ENCODE data around the gene LRRC15. TPM values are rescaled to one million over a fixed set of nuclear protein-coding genes. Genes with fewer than 3 reads are reported as not detected.

Gene LRRC15
- total and polyA plus RNA-seq, 8 donors: 0.02 to 0.25 (median 0.08) TPM; not detected in 1

DNA sequence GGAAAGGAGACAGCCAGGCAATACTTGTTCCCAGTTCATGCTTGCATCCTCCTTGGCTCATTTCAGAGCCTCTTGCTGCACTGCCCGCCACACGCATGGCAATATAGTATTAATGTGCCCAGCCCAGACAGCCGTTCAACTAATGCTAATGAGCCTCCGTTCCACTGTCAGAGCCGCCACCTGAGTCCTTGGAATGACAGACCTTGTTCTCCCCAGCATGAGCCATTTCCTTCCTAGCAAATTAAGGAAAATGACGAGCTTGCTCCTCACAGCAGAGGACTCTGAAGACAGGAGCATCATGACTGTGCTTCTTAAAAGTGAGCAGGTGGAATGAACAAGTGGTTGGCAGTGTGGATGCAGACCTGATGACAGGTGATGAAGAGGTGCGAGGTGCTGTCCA is 10.8 kb upstream of the LRRC15 start:
- FAIRE-seq (no peak), ATAC-seq (no peak), DNase-seq (no peak)
- no peaks in the 10 kb centered on the region for H3K9me3 ChIP-seq
- TF ChIP-seq, protein P1, sequence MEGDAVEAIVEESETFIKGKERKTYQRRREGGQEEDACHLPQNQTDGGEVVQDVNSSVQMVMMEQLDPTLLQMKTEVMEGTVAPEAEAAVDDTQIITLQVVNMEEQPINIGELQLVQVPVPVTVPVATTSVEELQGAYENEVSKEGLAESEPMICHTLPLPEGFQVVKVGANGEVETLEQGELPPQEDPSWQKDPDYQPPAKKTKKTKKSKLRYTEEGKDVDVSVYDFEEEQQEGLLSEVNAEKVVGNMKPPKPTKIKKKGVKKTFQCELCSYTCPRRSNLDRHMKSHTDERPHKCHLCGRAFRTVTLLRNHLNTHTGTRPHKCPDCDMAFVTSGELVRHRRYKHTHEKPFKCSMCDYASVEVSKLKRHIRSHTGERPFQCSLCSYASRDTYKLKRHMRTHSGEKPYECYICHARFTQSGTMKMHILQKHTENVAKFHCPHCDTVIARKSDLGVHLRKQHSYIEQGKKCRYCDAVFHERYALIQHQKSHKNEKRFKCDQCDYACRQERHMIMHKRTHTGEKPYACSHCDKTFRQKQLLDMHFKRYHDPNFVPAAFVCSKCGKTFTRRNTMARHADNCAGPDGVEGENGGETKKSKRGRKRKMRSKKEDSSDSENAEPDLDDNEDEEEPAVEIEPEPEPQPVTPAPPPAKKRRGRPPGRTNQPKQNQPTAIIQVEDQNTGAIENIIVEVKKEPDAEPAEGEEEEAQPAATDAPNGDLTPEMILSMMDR (IDR thresholded peaks at IDR 0.05): no peak
- no peak overlapping the region for H3K4me3 ChIP-seq
- 68 to 81% methylated on average over 7 of the region's 7 CpGs for WGBS, 2 donors
- no peak overlapping the region for H3K27ac ChIP-seq
- H3K4me1 ChIP-seq: no peaks in the 10 kb centered on the region
- H3K27me3 ChIP-seq: no peaks in the 10 kb centered on the region
- no peaks in the 10 kb centered on the region for H3K36me3 ChIP-seq
- intact Hi-C loops (cut with DNase I): no loop called here

DNA sequence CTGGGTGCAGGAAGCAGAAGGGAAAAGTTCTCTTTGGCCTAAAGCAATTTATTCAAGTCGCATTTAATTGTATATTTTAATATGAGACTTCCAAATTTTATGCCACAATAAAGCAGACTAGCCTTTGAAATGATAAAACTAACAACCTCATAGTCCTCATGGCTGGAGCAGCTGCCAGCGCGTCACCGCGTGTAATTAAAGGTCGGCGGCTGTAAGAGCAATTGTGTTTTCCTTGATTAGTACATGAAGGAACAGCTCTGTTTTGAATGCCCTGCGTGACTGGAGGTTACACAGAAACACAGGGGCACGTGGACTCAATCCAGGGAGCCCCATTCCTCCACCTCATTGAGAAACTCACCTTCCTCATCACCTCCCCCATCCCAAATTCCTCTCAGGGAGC is 10.1 kb upstream of the LRRC15 start:
- DNase-seq (no peak), FAIRE-seq (no peak), ATAC-seq (no peak)
- no peak overlapping the region for H3K4me3 ChIP-seq
- no peak overlapping the region for H3K27ac ChIP-seq
- WGBS, 2 donors: 76 to 81% methylated on average over 9 of the region's 9 CpGs
- H3K27me3 ChIP-seq: no peaks in the 10 kb centered on the region
- H3K9me3 ChIP-seq: no peaks in the 10 kb centered on the region
- H3K4me1 ChIP-seq: no peaks in the 10 kb centered on the region
- no peaks in the 10 kb centered on the region for H3K36me3 ChIP-seq
- TF ChIP-seq, protein P1 (IDR thresholded peaks at IDR 0.05): no peak
- intact Hi-C loops (cut with DNase I): no loop called here

DNA sequence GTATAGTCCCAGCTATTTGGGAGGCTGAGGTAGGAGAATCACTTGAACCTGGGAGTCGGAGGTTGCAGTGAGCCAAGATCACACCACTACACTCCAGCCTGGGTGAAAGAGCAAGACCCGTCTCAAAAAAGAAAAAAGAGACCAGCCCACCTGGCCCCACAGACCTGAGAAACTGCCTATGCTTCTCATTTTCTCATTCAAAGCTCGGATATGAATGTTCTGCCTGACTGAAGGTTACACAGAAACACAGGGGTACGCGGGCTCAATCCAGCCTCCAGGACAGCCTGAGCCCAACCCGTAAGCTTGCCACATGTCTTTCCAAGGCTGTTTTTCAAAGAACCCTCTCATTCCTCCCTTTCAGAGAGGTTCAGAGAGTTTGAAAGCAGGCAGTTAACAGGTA is 9.7 kb upstream of the LRRC15 start:
- DNase-seq (no peak), ATAC-seq (no peak), FAIRE-seq (no peak)
- no peak overlapping the region for H3K27ac ChIP-seq
- 81 to 88% methylated on average over 6 of the region's 6 CpGs for WGBS, 2 donors
- intact Hi-C loops (cut with DNase I): no loop called here
- H3K9me3 ChIP-seq: no peaks in the 10 kb centered on the region
- H3K4me1 ChIP-seq: no peaks in the 10 kb centered on the region
- no peak overlapping the region for H3K4me3 ChIP-seq
- no peaks in the 10 kb centered on the region for H3K36me3 ChIP-seq
- TF ChIP-seq, protein P1 (IDR thresholded peaks at IDR 0.05): no peak
- no peaks in the 10 kb centered on the region for H3K27me3 ChIP-seq

DNA sequence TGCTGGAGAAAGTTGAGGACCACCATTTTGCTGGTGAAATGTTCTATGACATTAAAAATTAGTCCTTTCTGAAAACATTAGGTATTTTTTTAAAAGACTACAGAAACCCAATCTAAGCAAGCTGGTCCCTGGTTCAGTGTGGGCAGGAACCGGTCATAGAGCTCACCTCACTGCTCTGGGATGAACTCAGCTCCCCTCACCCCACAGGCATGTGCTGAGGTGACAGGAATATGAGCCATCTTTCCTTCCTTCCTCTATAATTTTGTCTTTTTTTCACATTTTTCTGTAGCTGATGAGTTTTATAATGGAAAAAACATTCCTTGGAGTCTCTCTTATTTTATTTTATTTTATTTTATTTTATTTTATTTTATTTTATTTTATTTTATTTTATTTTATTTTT is 8.2 kb upstream of the LRRC15 start:
- H3K9me3 ChIP-seq: no peaks in the 10 kb centered on the region
- ATAC-seq (no peak), FAIRE-seq (no peak), DNase-seq (no peak)
- H3K4me3 ChIP-seq: no peak overlapping the region
- no peaks in the 10 kb centered on the region for H3K27me3 ChIP-seq
- no peaks in the 10 kb centered on the region for H3K4me1 ChIP-seq
- intact Hi-C loops (cut with DNase I): no loop called here
- TF ChIP-seq, protein P1 (IDR thresholded peaks at IDR 0.05): no peak
- H3K36me3 ChIP-seq: no peaks in the 10 kb centered on the region
- H3K27ac ChIP-seq: no peak overlapping the region
- WGBS, 2 donors: 88 to 89% methylated on average over 1 of the region's 1 CpG

DNA sequence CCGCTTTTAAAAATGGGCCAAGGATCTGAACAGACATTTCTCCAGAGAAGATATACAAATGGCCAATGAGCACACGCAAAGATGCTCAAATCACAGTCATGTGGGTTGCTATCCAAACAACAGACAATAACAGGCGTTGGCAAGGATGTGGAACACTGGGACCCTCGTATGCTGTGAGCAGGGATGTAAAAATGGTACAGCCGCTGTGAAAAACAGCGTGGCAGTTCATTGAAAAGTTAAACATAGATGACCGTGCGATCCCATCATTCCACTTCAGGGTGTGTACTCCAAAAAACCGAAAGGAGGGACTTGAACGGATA is 6.7 kb upstream of the LRRC15 start:
- FAIRE-seq: no peak
- intact Hi-C loops (cut with DNase I): no loop called here
- TF ChIP-seq, protein P1 (IDR thresholded peaks at IDR 0.05): no peak

More for the DNA sequence above, 6.7 kb upstream of the LRRC15 start:
- ATAC-seq (no peak), DNase-seq (no peak)
- Histone ChIP-seq H3K27ac (no peak overlapping the region), H3K9me3 (no peaks in the 10 kb centered on the region), H3K4me3 (no peak overlapping the region), H3K27me3 (no peaks in the 10 kb centered on the region), H3K36me3 (no peaks in the 10 kb centered on the region), H3K4me1 (no peaks in the 10 kb centered on the region)
- WGBS, 2 donors: 70 to 78% methylated on average over 10 of the region's 10 CpGs

All from pancreas (tissue), 10 donors.